B cell (primary cell): ENCODE results near the gene SAMD4B. TPM values are rescaled to one million over a fixed set of nuclear protein-coding genes. Genes with fewer than 3 reads are reported as not detected.

Experiments
- ATAC-seq: fragments of 200-7000 bp; cut with Tn5 transposase; one replicate; pipeline ENCODE4 v1.10.0; 2021; ENCODE audit warnings: low read depth, mild to moderate bottlenecking, moderate number of reproducible peaks, moderate library complexity
- CTCF ChIA-PET: fragments of 350-600 bp; sonication (Branson Sonifier 250); formaldehyde crosslinking; loops from one replicate; lab custom pipeline; 2021; ENCODE audit warnings: antibody characterized with exemption, inconsistent platforms; lab: Charles Lee
- POLR2A ChIA-PET: fragments of 350-600 bp; sonication (Branson Sonifier 250); formaldehyde crosslinking; loops from one replicate; lab custom pipeline; 2021; ENCODE audit warnings: antibody characterized with exemption; lab: Charles Lee
- DNase-seq: peaks from one replicate; pipeline ENCODE4 v3.0.0; 2013
- H2AFZ ChIP-seq: 2 replicates; pipeline ENCODE4 v1.6.1; 2012; ENCODE audit warnings: mild to moderate bottlenecking, low read depth, low read length; ENCODE audit not compliant: insufficient read depth, poor library complexity, severe bottlenecking
- H3K27ac ChIP-seq, 2 donors: 1 replicate in 1 of 2; 2 replicates in 1 of 2; pipeline ENCODE4 v1.5.1; 2012 to 2013; ENCODE audit warnings: low read length in 2 of 2, mild to moderate bottlenecking in 2 of 2, moderate library complexity in 1 of 2
- H3K27me3 ChIP-seq, 4 experiments: fragments of 200-600 bp in 1 of 4; sonication (generic) in 1 of 4; replicated peaks in 1 of 4; 1 replicate in 2 of 4; 2 replicates in 2 of 4; pipeline versions ENCODE4 v1.6.1 to v1.7.0; 2013 to 2016; ENCODE audit warnings: low read length in 3 of 4, mild to moderate bottlenecking in 2 of 4, mixed read lengths in 1 of 4, moderate library complexity in 1 of 4; ENCODE audit not compliant: insufficient read depth in 4 of 4, control insufficient read depth in 3 of 4; ENCODE audit errors: control extremely low read depth in 1 of 4
- H3K36me3 ChIP-seq, 2 experiments: replicated peaks in 1 of 2; 1 replicate in 1 of 2; 2 replicates in 1 of 2; pipeline versions ENCODE4 v1.6.1 to v1.7.1; 2013; ENCODE audit warnings: low read length in 1 of 2; ENCODE audit not compliant: insufficient read depth in 2 of 2, control insufficient read depth in 1 of 2; ENCODE audit errors: control extremely low read depth in 1 of 2, extremely low read depth in 1 of 2
- H3K4me1 ChIP-seq, 2 donors: fragments of 200-600 bp in 1 of 2; sonication (generic) in 1 of 2; 1 replicate in 1 of 2; 2 replicates in 1 of 2; pipeline versions ENCODE4 v1.5.1 to v1.6.1; 2013 to 2017; ENCODE audit warnings: low read length in 2 of 2; ENCODE audit not compliant: control insufficient read depth in 2 of 2, insufficient read depth in 2 of 2
- H3K4me2 ChIP-seq: replicated peaks from 2 replicates; pipeline ENCODE3; 2012; ENCODE audit warnings: mild to moderate bottlenecking, low read depth, low read length; ENCODE audit not compliant: poor library complexity, severe bottlenecking
- H3K4me3 ChIP-seq, 5 experiments: fragments of 200-600 bp in 1 of 5; sonication (generic) in 1 of 5; 1 replicate in 3 of 5; 2 replicates in 2 of 5; pipeline versions ENCODE4 v1.5.1 to v1.7.0; 2011 to 2016; ENCODE audit warnings: low read length in 4 of 5, mild to moderate bottlenecking in 4 of 5, low read depth in 2 of 5, control low read depth in 1 of 5, moderate library complexity in 1 of 5; ENCODE audit not compliant: insufficient read depth in 1 of 5; ENCODE audit errors: control extremely low read depth in 1 of 5, extremely low read depth in 1 of 5
- H3K79me2 ChIP-seq: fragments of 200-600 bp; sonication (generic); one replicate; pipeline ENCODE4 v1.6.0; 2016; ENCODE audit warnings: low read length; ENCODE audit not compliant: control insufficient read depth, insufficient read depth
- H3K9ac ChIP-seq: fragments of 200-600 bp; sonication (generic); 2 replicates; pipeline ENCODE4 v1.6.1; 2017; ENCODE audit warnings: mild to moderate bottlenecking, low read length, moderate library complexity
- H3K9me3 ChIP-seq, 3 donors: one replicate each; pipeline versions ENCODE4 v1.6.1 to v1.7.1; 2013; ENCODE audit warnings: low read length in 2 of 3; ENCODE audit not compliant: control insufficient read depth in 2 of 3, insufficient read depth in 1 of 3; ENCODE audit errors: control extremely low read depth in 1 of 3
- H4K20me1 ChIP-seq: 2 replicates; pipeline ENCODE4 v1.6.0; 2012; ENCODE audit warnings: mild to moderate bottlenecking, low read length; ENCODE audit not compliant: insufficient read depth, control insufficient read depth, poor library complexity, severe bottlenecking
- H3K27ac Mint-ChIP-seq: one replicate; pipeline ENCODE4 v1.8.0; 2021; ENCODE audit warnings: mixed read lengths
- H3K27me3 Mint-ChIP-seq: one replicate; pipeline ENCODE4 v1.8.0; 2021; ENCODE audit warnings: mixed read lengths
- H3K4me1 Mint-ChIP-seq: one replicate; pipeline ENCODE4 v1.8.0; 2021; ENCODE audit warnings: mixed read lengths
- H3K4me3 Mint-ChIP-seq: one replicate; pipeline ENCODE4 v1.8.0; 2021; ENCODE audit warnings: mixed read lengths
- H3K9me3 Mint-ChIP-seq: one replicate; pipeline ENCODE4 v1.8.0; 2022; ENCODE audit warnings: mixed read lengths; ENCODE audit not compliant: insufficient read depth
- CTCF ChIP-seq: fragments of 200-600 bp; IDR thresholded peaks from one replicate; pipeline ENCODE4 v1.8.0; 2022; ENCODE audit warnings: antibody characterized with exemption, mild to moderate bottlenecking
- EZH2 ChIP-seq: IDR thresholded peaks from 2 replicates; pipeline ENCODE4 v1.6.1; 2012; ENCODE audit warnings: borderline replicate concordance, low read depth, mild to moderate bottlenecking, moderate library complexity, low read length; ENCODE audit not compliant: insufficient read depth, poor library complexity, severe bottlenecking
- WGBS: methylation state at CpG from one replicate; pipeline ENCODE4 v1.1.5; 2013; ENCODE audit warnings: missing lambda C conversion rate; ENCODE audit not compliant: insufficient coverage; 5-methylcytosine and 5-hydroxymethylcytosine counted together
- intact Hi-C: fragments of 100-400 bp; cut with micrococcal nuclease; formaldehyde crosslinking; loops from one replicate; pipeline ENCODE4 v1.10.0; 2022
- polyA plus RNA-seq: library from polyadenylated mRNA; depleted of rRNA; stranded (reverse); fragments of >200 nt; gene quantifications from 2 replicates; pipeline ENCODE4 v1.2.3, GENCODE V29; 2012
- total RNA-seq, 2 donors: library from RNA; stranded (reverse); fragments of 120-200 nt in 1 of 2; gene quantifications; 1 replicate in 1 of 2; 2 replicates in 1 of 2; pipeline versions ENCODE4 v1.2.3 to v1.2.4, GENCODE V29; 2013 to 2022

The SAMD4B gene
- total and polyA plus RNA-seq, 2 donors (not counting 1 experiment from before 2014, with no cell fraction given), result 87.3 to 90.0 TPM

GRCh38 chr19:39405958-39406655 lies 63.9 kb downstream of the SAMD4B start:
- Histone ChIP-seq H3K27me3 (no peaks in the 10 kb centered on the region), H3K36me3 (peaks cover 0 to 23% of the 10 kb centered on the region in 2 experiments), H3K9ac (peak overlapping the region; percentile 99), H4K20me1 (peaks cover 28% of the 10 kb centered on the region), H2AFZ (peak overlapping the region; percentile 8), H3K4me3 (peak overlapping the region; percentile 39 to 99 (median 95)), H3K4me1 (peaks cover 47 to 69% of the 10 kb centered on the region in 2 donors), H3K79me2 (peaks cover 60% of the 10 kb centered on the region), H3K27ac (peak overlapping the region; percentile 100), H3K9me3 (peaks cover 0 to 4% (median 0%) of the 10 kb centered on the region in 3 donors), H3K4me2 (peak overlapping the region; percentile 100)
- Mint-ChIP-seq H3K27me3 (no peaks in the 10 kb centered on the region), H3K4me3 (peak overlapping the region; percentile 94), H3K9me3 (no peaks in the 10 kb centered on the region), H3K27ac (peak overlapping the region; percentile 96), H3K4me1 (peaks cover 63% of the 10 kb centered on the region)
- ATAC-seq (peak; percentile 11), DNase-seq (peak; percentile 93)
- ChIA-PET CTCF (interaction anchor here (2.3 kb wide), 1 partner anchor 8 kb away, joined by 15 read pairs; no protein-coding TSS in a partner anchor), POLR2A (interaction anchor here (0.7 to 8.8 kb wide), 6 partner anchors 8 to 39 kb away, joined by 3 to 69 read pairs (median 12); partner anchors contain the start of genes MED29, PAF1, RPS16 and SUPT5H)
- no peak for TF ChIP-seq EZH2
- no peak for TF ChIP-seq CTCF
- intact Hi-C loops, result loop anchor here (10.0 kb wide), 1 partner anchor 541 kb away; no protein-coding TSS in a partner anchor
- 32% methylated on average over 7 of the region's 22 CpGs for WGBS
